HG03108 (cell line): Measurements from ENCODE around the gene ZNF580.

ENCODE experiments used
- ATAC-seq: cut with Tn5 transposase; IDR thresholded peaks from one replicate; pipeline ENCODE4 v1.9.1; 2021; ENCODE audit warnings: moderate library complexity; ENCODE audit not compliant: unreplicated experiment

Gene ZNF580

DNA sequence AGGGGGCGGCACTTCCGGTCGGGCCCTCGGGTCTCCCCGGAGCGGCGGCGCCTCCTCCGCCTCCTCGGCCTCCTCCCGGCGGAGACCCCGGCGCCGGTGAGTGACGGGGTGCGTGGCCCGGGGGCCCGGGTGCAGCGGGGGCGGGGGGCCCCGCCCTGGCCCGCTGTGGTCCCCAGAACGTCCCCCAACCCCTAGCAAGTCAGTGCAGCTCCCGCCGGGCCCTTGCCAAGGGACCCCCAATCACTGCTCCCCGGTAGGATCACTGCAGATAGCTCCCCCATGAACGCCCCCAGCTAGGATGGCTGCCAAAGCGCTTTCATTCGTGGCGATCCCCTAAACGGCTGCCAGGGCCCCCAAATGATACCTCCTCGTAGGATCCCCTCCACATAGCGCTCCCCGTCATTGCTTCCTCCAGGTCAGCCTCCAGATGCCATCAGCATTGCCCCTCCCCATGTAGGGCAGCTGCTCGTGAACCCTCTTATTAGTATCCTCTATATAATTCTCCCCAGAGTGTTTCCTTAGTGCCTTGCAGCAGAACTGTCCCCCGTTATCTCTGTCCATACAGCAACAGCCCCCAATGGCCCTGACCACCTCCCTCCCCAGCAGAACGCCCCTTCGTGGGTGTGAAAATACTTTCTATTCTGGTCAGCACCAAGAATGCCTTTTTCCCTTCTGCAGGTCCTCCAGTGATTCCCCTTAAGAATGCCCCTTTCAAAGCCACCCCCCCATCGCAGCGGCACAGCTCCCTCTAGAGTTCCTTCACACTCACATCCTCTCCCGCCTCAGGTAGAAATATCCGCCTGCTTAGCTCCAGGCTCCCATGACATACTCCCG lies 34.9 kb upstream of the ZNF580 start, which contains the start of gene ZNF865:
Gene ZNF865 (plus strand): TSS at position 11 of the 834 bp plus-strand sequence. CDS start 7,972 bp downstream, outside the sequence.
- ATAC-seq: no peak

DNA sequence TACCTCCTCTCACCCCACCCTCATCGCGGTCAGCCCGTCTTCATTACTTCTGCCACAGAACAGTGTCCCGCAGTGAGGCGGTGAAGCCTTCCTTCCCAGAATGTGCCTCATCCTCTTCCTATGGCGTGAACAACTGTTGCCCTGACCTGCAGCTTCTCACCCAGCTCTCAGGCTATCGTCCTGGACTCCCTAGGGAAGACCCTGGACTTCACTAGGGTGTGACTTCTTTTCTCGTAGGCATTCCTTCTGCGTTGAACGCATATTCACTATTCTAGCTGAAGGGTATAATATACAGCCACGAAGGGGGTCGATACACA lies 34.4 kb upstream of the ZNF580 start:
- ATAC-seq: no peak

DNA sequence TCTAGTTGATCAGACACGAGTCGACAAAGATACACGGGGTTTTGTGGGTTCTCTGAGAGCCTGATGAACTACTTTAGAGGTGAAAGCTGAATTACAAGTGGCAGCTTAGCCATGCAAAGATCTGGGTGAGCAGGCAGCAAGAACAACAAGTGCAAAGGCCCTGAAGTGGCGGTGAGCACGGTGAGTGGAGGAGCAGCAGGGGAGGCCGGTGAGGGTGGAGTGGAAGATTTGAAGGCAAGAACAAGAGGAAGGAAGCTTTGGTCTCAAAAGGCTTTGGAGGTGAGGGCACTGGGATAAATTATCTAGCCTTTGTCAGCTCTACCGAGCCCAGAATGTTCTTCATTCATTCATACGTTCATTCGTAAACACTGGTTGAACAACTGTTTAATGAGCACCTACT lies 34.0 kb upstream of the ZNF580 start:
- no peak for ATAC-seq

DNA sequence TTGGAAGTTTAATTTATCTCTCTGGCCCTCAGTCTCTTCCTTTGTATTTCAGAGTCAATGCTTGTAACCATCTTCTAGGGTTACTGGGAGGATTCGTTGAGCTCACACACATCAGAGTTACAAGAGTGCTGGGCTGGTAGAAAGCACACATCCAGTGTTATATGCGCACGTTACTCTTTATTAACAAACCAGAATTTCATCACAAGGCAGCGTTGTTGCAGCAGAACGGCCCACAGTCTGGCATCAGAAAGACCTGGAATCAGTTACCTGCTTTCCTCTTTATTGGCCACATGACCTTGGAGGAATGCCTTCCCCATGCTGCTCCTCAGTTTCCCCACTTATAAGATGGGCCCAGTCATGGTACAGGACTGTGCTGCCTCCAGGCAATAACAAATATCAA lies 31.5 kb upstream of the ZNF580 start:
- no peak for ATAC-seq

DNA sequence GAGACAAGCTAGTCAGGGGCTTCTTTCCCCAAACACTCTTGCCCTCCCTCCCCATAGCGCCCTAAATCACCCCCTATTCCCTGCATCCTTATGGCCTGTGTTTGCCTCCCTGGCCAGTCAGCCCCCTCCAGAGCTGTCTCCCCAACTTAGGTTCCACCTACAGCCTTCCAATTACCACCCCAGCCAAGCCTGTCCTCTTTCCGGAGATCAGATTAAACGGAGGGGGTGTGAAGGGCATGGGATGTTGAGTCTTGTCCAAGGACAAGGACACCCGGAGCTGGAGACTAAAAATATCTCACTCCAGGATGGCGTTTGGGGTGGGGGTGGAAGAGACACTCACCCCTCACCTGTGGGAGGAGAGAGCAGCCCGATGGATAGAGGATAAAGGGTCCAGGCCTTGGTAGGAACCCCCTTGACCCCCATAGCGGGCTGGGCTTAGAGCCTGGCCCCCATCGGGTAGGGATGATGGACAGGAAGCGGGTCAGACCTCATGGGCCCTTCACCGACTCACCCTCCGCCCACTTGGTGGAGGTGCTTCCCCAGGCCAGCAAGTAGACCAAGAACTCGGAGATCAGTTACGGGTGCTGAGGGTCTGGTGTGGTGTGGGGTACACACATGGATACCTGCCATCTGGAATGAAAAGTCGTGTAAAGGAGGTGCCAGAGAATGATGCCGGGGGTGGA lies 29.4 kb upstream of the ZNF580 start:
- ATAC-seq: no peak

DNA sequence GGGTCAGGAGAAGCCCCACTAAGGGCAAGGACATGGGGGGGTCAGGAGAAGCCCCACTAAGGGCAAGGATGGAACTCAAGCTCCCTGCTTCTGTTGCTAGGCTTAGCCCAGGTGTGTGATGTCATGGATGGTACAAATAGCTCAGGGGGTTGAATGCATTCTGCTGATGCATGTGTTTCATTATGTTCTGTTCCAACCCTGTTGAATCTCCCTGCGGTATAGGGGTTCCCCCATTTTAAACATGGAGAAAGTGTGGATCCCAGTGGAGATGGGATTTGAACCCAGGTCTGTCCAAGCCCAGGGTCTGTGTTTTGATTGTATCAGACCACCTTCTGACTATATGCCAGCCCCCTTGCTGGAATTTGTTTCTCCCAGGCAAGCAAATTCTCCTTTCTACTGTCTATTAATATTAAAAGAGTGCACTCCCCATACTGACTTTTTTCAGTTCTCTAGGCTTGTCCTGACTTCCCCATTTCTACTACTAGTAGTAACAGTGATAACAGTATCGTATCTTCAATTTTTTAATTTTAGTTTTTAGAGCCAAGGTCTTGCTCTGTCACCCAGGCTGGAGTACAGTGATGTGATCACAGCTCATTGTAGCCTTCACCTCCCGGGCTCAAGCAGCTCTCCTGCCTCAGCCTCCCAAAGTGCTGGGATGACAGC lies 28.7 kb upstream of the ZNF580 start:
- ATAC-seq: no peak

DNA sequence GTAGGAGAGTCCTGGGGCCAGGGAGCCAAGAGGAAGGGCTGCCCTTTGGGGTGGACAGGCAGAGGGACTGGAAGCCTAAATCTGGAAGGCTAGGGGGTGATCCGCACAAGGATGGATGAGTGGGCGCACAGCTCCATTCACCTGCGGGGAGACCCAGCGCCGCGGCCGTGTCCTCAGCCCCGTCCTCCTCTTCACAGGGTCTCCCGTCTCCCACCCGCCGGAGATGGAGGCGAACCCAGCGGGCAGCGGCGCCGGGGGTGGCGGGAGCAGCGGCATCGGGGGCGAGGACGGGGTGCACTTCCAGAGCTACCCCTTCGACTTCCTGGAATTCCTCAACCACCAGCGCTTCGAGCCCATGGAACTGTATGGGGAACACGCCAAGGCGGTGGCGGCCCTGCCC lies 27.4 kb upstream of the ZNF580 start:
- no peak for ATAC-seq

DNA sequence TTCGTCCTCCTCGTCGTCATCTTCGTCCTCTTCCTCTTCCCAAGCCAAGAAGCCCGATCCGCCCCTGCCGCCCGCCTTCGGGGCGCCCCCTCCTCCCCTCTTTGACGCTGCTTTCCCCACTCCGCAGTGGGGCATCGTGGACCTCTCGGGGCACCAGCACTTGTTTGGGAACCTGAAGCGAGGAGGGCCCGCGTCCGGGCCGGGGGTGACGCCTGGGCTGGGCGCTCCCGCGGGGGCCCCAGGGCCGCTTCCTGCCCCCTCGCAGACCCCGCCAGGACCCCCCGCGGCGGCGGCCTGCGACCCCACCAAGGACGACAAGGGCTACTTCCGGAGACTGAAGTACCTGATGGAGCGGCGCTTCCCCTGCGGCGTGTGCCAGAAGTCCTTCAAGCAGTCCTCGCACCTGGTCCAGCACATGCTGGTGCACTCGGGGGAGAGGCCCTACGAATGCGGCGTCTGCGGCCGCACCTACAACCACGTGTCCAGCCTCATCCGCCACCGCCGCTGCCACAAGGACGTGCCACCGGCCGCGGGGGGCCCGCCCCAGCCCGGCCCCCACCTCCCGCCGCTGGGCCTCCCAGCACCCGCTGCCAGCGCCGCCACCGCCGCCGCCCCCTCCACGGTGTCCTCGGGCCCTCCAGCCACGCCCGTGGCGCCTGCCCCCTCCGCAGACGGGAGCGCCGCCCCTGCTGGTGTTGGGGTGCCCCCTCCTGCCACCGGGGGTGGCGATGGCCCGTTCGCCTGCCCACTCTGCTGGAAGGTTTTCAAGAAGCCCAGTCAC lies 26.7 kb upstream of the ZNF580 start:
- no peak for ATAC-seq

DNA sequence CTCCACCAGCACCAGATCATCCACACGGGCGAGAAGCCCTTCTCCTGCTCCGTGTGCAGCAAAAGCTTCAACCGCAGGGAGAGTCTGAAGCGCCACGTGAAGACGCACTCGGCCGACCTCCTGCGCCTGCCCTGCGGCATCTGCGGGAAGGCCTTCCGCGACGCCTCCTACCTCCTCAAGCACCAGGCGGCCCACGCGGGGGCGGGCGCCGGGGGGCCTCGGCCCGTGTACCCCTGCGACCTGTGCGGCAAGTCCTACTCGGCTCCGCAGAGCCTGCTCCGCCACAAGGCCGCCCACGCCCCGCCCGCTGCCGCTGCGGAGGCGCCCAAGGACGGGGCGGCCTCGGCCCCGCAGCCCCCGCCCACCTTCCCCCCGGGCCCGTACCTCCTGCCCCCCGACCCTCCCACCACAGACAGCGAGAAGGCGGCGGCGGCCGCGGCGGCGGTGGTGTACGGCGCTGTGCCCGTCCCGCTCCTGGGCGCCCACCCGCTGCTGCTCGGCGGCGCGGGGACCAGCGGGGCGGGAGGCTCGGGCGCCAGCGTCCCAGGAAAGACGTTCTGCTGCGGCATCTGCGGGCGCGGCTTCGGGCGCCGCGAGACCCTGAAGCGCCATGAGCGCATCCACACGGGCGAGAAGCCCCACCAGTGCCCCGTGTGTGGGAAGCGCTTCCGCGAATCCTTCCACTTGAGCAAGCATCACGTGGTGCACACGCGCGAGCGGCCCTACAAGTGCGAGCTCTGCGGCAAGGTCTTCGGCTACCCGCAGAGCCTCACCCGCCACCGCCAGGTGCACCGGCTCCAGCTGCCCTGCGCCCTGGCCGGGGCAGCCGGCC lies 25.9 kb upstream of the ZNF580 start:
- no peak for ATAC-seq

DNA sequence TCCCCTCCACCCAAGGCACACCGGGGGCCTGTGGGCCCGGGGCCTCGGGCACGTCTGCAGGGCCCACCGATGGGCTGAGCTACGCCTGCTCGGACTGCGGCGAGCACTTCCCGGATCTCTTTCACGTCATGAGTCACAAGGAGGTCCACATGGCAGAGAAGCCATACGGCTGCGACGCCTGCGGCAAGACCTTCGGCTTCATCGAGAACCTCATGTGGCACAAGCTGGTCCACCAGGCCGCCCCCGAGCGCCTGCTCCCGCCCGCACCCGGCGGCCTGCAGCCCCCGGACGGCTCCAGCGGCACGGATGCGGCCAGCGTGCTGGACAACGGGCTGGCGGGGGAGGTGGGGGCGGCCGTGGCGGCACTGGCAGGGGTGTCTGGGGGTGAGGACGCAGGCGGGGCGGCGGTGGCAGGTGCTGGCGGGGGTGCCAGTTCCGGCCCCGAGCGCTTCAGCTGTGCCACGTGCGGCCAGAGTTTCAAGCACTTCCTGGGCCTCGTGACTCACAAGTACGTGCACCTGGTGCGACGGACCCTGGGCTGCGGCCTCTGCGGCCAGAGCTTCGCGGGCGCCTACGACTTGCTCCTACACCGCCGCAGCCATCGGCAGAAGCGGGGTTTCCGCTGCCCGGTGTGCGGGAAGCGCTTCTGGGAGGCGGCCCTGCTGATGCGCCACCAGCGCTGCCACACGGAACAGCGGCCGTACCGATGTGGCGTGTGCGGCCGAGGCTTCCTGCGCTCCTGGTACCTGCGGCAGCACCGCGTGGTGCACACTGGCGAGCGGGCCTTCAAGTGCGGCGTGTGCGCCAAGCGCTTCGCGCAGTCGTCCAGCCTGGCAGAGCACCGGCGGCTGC lies 25.0 kb upstream of the ZNF580 start:
- no peak for ATAC-seq

DNA sequence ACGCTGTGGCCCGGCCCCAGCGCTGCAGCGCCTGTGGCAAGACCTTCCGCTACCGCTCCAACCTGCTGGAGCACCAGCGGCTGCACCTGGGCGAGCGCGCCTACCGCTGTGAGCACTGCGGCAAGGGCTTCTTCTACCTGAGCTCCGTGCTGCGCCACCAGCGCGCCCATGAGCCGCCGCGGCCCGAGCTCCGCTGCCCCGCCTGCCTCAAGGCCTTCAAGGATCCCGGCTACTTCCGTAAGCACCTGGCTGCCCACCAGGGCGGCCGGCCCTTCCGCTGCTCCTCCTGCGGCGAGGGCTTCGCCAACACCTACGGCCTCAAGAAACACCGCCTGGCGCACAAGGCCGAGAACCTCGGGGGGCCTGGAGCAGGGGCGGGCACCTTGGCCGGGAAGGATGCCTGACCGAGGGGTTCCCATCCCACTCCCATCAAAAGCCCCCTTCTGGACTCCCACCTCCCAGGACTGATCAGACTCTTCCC lies 24.4 kb upstream of the ZNF580 start:
- no peak for ATAC-seq

DNA sequence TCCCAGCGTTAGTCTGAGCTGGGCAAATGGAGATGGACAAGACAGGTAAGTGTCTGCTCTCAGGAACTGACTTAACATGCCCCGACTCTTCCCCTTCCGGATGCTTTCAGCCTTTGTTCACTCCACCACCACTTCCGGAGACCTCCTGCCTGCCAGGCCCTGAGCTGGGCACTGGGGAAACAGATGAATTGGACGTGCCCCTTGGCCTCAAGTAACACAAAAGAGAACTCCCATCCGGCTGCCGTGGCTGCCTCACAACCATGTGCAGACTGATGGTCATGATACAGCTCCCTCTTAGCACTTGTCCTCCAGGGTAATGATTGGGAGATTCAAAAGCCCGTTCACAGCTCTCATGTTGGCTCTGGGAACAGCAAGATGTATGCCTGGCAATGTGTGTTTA lies 23.4 kb upstream of the ZNF580 start:
- ATAC-seq: no peak

DNA sequence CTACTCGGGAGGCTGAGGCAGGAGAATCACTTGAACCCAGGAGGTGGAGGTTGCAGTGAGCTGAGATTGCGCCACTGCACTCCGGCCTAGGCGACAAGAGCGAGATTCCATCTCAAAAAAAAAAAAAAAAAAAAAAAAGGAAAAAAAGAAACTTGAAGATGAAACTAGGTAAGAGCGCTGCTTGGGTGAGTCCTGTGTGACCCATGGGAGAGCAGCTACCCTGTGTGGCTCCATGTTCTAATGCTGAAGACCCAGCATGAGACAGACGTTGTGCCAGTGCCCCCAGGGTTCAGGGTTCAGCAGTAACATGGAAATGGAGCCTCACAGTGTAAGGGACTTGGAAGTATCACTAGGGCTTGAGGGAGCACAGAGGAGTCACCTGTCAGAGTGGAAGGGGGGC lies 22.4 kb upstream of the ZNF580 start:
- ATAC-seq: no peak

DNA sequence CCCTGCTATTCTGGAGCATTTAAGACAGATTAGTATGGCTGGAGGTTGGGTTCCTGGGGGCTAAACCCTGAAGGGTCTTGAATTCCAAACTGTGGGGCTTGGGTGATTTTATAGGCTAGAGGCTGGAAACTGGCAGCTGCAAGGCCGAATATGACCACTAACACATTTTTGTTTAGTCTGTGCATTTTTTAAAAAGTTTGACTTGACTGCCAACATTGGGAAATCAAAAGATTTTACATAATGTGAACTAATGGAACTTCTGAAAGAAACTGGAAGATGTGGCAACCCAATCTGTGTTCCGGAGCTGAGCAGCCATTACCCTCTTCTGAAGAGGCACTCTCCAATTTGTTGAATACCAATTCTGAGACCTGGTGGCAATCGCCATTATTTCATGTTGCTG lies 21.5 kb upstream of the ZNF580 start:
- no peak for ATAC-seq

DNA sequence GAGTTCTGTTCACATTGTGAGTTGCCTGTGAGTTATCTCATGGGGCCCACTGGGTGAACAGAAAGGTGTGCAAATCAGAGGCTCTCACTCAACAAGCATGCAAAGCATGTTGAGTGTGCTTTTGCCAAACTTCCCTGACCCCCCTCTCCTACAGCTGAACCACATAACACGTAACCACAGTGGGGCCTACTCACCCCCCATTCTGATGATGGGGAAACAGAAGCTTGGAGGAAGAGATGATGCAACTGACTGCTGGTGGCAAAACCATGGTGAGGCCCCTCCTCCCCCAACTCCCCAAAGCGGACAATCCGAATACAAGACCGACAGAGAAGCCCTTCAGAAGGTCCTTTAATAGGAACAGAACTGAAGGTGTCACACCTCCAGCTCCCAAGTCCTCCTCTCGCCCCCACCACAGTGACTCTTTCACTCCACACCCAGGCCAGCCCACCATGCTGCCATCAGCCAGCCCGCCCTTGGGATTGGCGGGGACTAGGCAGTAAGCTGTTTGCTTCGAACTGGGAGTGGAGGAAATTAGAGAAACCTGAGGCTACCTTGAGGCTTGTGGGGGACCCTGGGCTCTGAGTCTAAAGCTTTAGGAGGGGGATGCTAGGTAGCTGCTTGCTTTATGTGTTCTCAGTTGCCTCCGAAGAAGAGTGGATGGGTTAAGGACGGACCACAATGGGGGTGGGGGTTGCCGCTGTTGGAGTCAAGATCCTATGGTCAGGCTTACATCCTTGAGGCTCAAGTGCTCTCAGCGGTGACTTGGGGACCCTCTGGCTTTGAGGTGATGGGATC lies 20.2 kb upstream of the ZNF580 start:
- no peak for ATAC-seq

DNA sequence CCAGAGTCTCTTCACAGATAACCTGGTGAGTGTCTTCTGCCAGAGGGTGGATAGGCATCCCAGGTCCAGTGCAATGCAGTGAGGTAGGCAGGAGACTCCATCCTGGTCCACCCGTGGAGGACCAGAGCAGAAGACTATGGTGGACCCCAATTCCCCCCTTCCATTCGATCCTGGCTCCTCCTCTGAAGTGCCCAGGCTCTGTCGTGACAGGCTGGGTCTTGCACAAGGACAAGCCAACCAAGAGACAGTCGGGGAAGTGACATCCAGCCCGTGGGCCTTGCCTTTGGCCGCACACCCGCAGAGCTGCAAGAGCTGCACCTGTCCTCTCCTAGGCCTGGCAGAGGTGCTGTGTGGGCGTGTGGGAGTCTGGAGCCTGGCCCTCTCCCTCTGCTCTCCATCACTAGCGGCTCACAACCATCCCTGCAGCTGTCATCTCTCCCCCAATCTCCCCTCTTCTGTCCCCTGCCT lies 19.6 kb upstream of the ZNF580 start:
- no peak for ATAC-seq

DNA sequence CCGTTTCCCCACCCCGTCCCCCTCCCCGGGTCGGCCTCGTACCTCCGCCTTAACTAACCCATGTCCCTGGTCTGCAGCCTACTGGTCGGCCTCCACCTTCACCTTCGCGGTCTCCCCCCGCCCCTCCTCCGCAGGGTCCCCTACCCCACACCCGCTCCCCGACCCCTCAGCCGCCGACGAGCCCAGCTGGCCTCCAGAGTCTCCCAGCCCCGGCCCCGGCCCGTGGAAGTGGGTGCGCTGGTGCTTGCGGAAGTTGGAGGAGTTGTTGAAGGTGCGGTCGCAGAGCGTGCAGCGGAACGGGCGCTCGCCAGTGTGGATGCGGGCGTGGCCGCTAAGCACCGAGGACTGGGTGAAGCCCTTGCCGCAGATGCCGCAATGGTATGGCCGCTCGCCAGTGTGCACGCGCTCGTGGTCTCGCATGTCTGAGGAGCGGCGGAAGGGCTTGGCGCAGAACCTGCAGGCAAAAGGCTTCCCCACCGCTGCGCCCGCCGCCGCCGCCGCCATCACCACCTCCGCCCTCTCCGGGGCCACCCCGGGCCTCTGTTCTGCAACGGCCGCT lies 19.1 kb upstream of the ZNF580 start:
- ATAC-seq: no peak
